Renal cortical epithelial cell (primary cell): ENCODE measurements around the gene NANOS1. TPM values are rescaled to one million over a fixed set of nuclear protein-coding genes. Genes with fewer than 3 reads are reported as not detected.
"Not testable (repeated sequence)": the region's sequence is repeated elsewhere in the genome, so short reads cannot be mapped to it uniquely, and the experiment has no call there.

ENCODE experiments used
- DNase-seq: peaks from one replicate; pipeline ENCODE4 v3.0.0-alpha.2; 2011; ENCODE audit warnings: low read depth
- total RNA-seq: library from RNA; depleted of rRNA; stranded (reverse); fragments of >200 nt; gene quantifications from 2 replicates; pipeline ENCODE4 v1.2.3, GENCODE V29; 2014

The NANOS1 gene
- total RNA-seq, 1 donor from 2014 or later, result 2.5 TPM

GRCh38 chr10:119007211-119007574 lies 22.3 kb upstream of the NANOS1 start:
- no peak for DNase-seq

- peak; percentile 43 for DNase-seq
These were observed 8.9 kb upstream of the NANOS1 start for GRCh38 chr10:119020627-119020946.

GRCh38 chr10:119022846-119023552 lies 6.5 kb upstream of the NANOS1 start:
- peak; percentile 68 for DNase-seq

GRCh38 chr10:119023553-119023868 lies 6.0 kb upstream of the NANOS1 start:
- DNase-seq, result no peak

- DNase-seq, result no peak
These were observed 4.6 kb upstream of the NANOS1 start for GRCh38 chr10:119024882-119025281.

DNA sequence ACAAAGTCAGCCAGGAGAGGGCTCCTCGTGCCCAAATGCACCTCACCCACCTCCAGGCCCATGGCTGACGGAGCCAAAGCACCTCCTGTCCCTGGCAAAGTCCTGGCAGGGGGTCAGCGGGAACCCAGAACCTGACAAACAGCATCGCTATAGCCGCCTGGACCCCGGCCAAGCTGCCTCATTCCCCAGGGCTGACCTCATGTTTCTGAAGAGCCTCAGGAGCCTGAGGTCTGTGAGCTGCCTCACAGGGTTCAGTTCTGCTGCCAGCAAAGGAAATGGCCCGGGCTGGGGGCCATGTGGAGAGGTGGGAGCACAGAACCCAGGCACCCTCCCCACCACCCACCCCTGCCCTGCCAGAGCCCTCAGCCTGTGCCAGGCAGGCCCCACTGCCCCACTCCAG lies 4.2 kb upstream of the NANOS1 start:
- DNase-seq, result peak; percentile 69

- no peak for DNase-seq
These were observed 3.7 kb upstream of the NANOS1 start for GRCh38 chr10:119025776-119026175.

GRCh38 chr10:119026301-119027110 lies 3.0 kb upstream of the NANOS1 start:
- no peak for DNase-seq

DNA sequence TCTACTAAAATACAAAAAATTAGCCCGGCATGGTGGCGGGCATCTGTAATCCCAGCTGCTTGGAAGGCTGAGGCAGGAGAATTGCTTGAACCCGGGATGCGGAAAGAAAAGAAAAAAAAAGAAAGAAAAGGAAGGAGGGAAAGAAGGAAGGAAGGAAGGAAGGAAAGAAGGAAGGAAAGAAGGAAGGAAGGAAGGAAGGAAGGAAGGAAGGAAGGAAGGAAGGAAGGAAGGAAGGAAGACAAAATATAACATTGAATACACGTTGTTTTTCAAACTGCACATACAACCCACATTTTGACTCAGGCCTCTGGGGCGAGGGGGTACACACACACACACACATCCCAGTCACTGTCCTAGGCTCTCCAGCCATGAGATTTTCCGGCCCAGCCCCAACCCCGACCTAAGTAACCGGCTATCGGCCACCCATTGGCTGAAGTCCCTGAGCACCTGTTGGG lies 1.0 kb upstream of the NANOS1 start:
- not testable (repeated sequence) for DNase-seq

DNA sequence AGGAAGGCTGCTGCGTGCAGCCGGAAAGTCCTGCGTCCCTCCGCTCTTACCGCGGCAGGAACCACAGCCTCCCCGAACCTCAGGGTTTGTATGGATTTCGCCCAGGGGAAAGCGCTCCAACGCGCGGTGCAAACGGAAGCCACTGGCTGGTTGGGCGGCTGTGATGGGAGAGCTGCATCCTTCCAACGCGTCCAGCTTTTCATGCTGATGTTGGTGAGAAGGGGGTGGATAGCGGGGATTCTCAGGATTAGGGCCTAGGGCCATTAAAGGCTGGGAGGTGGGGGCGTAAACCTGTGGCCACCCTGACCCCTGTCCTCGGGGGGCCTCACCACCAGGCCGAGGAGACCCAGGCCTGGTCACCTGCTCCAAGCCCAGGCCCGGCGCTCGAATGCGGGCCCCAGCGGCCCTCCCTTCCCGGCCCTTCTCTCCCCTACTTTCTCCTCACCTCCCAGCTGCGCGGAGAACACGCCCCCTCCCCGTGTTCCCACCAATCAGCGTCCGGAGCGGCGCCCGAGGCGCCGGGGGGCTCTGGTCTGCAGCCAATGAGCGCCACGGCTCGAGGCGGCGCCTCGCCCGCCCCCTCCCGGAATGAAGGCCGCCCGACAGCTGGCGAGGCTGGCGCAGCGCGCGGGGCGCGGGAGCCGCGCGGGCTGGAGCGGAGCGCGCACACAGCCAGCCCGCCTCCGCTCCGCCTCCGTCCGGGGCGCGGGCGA lies 458 bp upstream of the NANOS1 start:
- DNase-seq, result peak; percentile 51

GRCh38 chr10:119030421-119031250 lies 1.1 kb downstream of the NANOS1 start:
- DNase-seq, result peak; percentile 35

GRCh38 chr10:119031496-119032059 lies 2.1 kb downstream of the NANOS1 start:
- no peak for DNase-seq

DNA sequence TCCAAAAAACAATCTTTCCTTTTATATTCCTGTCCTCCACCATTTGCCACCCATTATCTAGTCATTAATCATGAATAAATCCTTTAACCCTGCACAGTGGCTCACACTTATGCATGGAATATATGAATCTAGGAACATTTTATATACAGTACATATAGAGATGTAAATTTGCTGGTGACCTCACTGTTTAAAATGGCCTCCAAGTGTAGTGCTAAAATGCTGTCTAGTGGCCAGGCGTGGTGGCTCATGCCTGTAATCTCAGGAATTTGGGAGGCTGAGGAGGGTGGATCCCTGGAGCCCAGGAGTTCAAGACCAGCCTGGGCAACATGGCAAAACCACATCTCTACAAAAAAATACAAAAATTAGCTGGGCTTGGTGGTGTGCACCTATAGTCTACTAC lies 9.6 kb downstream of the NANOS1 start:
- no peak for DNase-seq

GRCh38 chr10:119041326-119041725 lies 11.8 kb downstream of the NANOS1 start:
- DNase-seq, result no peak

DNA sequence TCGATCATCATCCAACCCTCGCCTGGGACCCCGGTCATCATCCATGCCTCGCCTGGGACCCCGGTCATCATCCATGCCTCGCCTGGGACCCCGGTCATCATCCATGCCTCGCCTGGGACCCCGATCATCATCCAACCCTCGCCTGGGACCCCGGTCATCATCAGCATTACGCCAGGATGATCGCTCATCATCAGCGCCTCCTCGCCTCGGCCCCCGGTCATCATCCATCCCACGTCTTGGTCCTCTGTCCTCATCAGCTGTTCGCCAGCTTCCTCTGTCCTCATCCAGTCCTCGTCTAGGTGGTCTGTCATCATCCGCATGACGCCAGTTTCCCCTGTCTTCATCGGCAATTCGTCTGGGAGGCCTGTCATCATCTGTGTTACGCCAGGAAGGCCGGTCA lies 12.7 kb downstream of the NANOS1 start:
- no peak for DNase-seq

GRCh38 chr10:119045561-119045960 lies 16.0 kb downstream of the NANOS1 start:
- no peak for DNase-seq

GRCh38 chr10:119049361-119049760 lies 19.8 kb downstream of the NANOS1 start:
- no peak for DNase-seq

- DNase-seq, result no peak
These were observed 20.3 kb downstream of the NANOS1 start for GRCh38 chr10:119049777-119050176.

DNA sequence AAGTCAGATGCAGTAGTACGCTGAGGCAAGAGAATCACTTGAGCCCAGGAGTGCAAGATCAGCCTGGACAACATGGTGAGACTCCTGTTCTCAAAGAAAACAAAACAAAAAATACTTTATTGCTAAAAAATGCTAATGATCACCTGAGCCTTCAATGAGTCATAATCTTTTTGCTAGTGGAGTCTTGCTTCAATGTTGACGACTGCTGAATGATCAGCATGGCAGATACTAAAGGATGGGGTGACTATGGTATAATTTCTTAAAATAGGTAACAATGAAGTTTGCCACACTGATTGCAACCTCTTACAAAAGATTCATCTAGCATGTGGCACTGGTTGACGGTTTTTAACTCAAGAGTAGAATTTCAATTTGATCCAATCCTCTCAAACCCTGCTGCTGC lies 22.3 kb downstream of the NANOS1 start:
- DNase-seq, result no peak

- no peak for DNase-seq
These were observed 26.0 kb downstream of the NANOS1 start for GRCh38 chr10:119055472-119055871.

- DNase-seq, result no peak
These were observed 28.5 kb downstream of the NANOS1 start for GRCh38 chr10:119058010-119058409.

DNA sequence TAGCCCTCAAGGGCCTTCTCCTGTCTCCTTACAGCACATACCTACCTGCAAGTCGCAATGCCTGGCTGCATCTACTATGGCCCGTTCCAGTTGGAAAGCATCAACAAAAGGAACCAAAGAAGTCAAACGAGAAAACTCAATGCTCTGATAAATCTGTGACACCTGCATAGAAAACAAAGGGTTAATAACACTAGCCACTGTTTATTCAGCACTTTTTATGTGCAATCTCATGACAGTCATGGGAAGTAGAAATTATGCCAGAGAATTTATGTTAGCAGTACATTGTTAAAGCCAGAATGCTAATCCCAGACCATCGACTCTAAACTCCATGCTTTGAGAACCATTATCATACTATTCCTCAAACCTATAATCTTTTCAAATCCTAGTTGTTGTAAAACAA lies 30.0 kb downstream of the NANOS1 start:
- DNase-seq, result no peak
